IPS-15b (cell line): ENCODE results near the gene SMO.

Source experiments
- H3K27me3 ChIP-seq: one replicate; pipeline ENCODE4 v1.6.1; 2013; ENCODE audit warnings: low read length; ENCODE audit not compliant: control insufficient read depth, insufficient read depth
- H3K36me3 ChIP-seq: one replicate; pipeline ENCODE4 v1.6.1; 2013; ENCODE audit warnings: low read length; ENCODE audit not compliant: control insufficient read depth, insufficient read depth
- H3K4me1 ChIP-seq: one replicate; pipeline ENCODE4 v1.6.1; 2013; ENCODE audit warnings: mild to moderate bottlenecking, low read length; ENCODE audit not compliant: control insufficient read depth, insufficient read depth
- H3K4me3 ChIP-seq: one replicate; pipeline ENCODE4 v1.5.1; 2013; ENCODE audit warnings: low read depth, low read length
- H3K9ac ChIP-seq: one replicate; pipeline ENCODE4 v1.6.1; 2013; ENCODE audit warnings: low read depth, mild to moderate bottlenecking, low read length
- H3K9me3 ChIP-seq: one replicate; pipeline ENCODE4 v1.6.1; 2013; ENCODE audit warnings: mild to moderate bottlenecking, low read length; ENCODE audit not compliant: control insufficient read depth, insufficient read depth

Gene SMO

DNA sequence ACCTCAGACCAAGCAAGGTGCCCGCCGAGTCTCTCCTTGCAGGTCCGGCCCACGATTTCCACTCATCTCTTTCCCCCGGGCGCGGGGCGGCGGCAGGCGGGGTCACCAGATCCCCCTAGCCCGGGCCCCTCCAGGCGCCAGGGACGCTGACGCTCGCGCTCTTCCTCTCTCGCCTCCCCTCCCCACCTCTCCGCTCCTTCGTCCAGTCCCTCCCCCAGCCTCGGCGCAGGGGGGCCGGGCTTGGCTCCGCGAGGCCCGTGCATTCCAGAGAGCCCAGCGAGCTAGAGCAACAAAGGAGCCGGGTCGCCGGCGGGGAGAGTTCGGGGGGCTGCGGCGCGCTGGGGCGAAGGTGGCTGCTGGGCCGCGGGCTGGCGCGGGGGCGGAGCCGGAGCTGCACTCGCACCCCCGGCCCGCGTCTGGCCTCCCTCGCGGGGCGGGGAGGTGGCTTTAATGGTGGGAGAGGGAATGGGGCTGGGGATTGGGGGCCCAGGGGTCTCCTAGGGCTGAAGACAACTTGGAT is at the start of gene SMO:
TSS of gene SMO (plus strand) at position 262 of the 520 bp plus-strand sequence. CDS start 519 bp downstream, outside the sequence.
- Histone ChIP-seq H3K27me3 (peaks cover 24% of the 10 kb centered on the region), H3K9me3 (no peaks in the 10 kb centered on the region), H3K36me3 (no peaks in the 10 kb centered on the region), H3K4me1 (peaks cover 8% of the 10 kb centered on the region), H3K9ac (peak within 1 kb of the TSS; percentile 81), H3K4me3 (peak within 1 kb of the TSS; percentile 86)

DNA sequence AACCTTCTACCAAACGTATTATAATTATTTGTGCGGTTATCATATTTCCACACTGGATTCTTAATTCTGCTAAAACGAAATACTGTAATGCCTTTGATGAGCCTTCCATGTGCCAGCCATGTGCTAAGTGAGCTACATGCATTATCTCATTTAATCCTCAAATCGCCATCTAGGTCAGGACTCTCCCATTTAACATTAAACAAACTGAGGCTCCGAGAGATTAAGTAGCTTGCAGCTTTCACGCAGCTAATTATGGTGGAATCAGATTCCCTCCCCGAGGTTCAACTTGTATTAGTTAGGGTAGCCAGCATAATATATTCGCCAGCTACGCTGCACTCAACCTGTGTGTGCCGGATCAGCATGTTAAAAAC is 44.7 kb upstream of the SMO start:
- no peaks in the 10 kb centered on the region for H3K9me3 ChIP-seq
- peaks cover 31% of the 10 kb centered on the region for H3K27me3 ChIP-seq
- H3K4me3 ChIP-seq = peak overlapping the region; percentile 86
- no peaks in the 10 kb centered on the region for H3K4me1 ChIP-seq
- H3K36me3 ChIP-seq = no peaks in the 10 kb centered on the region
- no peak overlapping the region for H3K9ac ChIP-seq

DNA sequence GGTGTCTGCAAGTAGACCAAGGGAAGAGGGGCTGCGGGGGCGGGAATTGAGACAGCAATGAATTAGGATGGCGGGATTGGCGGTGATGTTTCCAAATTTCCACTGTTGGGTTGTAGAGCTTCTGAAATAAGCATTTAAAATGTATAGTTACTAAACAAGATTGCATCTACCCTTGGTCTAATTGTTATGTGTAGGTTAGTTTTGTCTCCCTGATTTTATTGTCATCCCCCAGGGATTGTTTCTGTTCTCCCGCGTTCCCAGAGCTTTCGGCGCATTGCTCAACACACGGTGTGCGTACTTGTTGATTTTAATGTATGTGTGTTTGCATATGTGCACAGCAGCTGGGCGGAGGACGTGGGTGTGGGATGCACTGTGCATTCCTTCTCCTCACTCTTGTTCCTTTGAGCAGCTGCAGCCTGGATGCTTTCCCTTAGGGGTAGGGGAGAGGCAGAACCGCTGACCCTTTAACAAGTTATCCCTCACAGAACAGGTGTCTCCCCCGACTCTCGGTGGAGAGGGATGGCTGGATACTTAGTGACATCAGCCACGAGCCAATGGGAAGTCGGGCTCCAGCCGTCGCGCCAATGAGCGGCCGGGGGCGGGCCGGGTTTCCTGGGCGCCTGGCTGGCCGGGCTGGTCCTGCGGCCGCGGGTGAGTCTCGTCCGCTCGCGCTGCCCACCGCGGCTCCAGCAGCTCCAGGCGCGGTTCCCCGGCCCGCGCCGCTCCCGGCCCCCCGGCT is 44.2 kb upstream of the SMO start, which contains the start of gene TSPAN33:
TSS of gene TSPAN33 (plus strand) at position 613 of the 739 bp plus-strand sequence. CDS start 274 bp downstream, outside the sequence.
- H3K27me3 ChIP-seq = peaks cover 31% of the 10 kb centered on the region
- no peak within 1 kb of the TSS for H3K9ac ChIP-seq
- H3K9me3 ChIP-seq = no peaks in the 10 kb centered on the region
- no peaks in the 10 kb centered on the region for H3K36me3 ChIP-seq
- H3K4me1 ChIP-seq = no peaks in the 10 kb centered on the region
- H3K4me3 ChIP-seq = peak within 1 kb of the TSS; percentile 86

DNA sequence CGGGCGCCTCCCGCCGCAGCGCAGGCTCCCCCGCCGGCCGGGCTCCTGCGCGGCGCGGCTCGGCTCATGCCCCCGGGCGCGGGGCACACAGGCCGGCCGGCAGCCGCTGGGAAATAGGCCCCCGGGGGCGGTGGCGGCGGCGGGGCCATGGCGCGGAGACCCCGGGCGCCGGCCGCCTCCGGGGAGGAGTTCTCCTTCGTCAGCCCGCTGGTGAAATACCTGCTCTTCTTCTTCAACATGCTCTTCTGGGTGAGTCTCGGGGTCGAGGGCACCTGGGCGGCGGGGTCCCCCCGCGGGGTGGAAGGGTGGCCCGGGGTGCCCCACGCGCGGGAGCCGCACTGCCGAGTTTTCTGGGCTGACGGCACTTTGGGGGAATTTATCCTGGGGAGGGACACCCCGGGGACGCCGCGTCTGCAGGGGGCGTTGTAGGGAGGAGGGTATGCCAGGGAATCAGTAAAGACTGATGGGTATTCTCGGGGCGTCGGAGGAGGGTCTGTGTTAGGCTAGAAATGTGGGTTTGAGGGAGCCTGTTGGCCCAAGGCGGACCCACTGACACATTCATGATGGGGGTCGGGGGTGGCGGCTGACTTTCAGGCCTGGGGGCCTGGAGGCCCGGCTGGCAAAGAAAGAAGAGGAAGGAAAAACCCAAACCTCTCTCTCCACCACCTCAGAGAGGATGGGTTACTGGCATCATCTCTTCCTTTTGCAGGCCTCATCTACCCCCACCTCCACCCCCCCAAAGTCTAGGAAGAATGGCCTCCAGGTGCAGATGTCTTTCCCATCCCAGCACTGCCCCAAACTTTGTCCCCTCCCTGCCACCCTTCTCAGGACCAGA is 43.4 kb upstream of the SMO start:
- peaks cover 31% of the 10 kb centered on the region for H3K27me3 ChIP-seq
- peak overlapping the region; percentile 61 for H3K4me3 ChIP-seq
- no peaks in the 10 kb centered on the region for H3K9me3 ChIP-seq
- H3K36me3 ChIP-seq = no peaks in the 10 kb centered on the region
- H3K9ac ChIP-seq = no peak overlapping the region
- H3K4me1 ChIP-seq = no peaks in the 10 kb centered on the region

DNA sequence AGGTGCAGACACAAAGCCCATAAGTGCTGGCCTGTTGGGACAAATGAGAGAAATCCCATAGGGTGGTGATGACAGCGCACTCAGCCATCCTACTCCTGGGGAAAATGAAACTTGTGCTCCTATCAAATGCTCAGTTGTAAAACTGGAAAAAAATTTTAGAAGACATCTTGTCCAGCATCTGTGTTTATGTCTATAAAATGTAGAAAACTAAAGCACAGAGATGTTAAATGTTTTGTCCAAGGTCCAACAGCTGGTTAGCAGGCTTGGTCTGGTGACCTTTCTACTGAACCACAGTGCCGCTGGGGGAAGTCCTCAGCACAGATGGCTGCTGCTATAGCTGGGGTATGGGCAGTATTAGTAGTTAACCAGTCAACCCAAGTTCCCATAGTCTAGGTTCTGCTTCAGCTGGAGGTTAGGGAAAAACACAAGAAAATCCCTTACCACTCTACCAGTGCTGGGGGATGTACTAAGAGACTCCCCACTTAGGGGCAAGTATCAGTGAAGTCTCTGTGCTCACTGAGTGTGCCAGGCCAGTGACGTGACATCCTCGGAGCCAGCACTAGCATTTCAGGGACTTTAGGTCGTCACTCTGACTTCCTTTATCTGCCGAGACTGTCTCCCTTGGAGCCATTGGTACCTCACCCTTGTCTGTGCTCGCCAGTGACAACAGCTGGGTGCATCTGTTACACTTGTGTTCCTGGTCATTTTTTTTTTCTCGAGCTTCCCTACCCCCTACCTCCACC is 42.0 kb upstream of the SMO start:
- Histone ChIP-seq H3K27me3 (peaks cover 31% of the 10 kb centered on the region), H3K36me3 (no peaks in the 10 kb centered on the region), H3K9ac (no peak overlapping the region), H3K4me3 (no peak overlapping the region), H3K9me3 (no peaks in the 10 kb centered on the region), H3K4me1 (peaks cover 9% of the 10 kb centered on the region)

DNA sequence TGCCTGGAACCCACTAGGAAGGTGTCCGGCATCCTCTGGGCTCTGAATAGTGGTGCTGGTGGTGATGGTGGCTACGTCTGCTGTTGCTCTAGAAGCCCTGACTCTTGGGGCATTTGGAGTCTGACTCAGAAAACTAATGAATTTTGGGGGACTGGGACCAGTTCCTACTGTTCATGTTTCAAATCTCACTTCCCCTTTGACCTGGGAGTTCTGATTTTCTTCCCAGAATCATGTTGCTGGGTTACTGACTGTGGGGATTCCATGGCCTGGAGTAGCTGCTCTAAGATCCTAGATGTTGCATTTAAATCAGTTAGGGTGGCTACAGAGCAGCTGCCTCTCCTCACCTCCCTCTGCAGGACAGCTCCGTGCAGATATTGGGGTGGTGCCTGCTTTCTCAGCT is 40.7 kb upstream of the SMO start:
- Histone ChIP-seq H3K9me3 (no peaks in the 10 kb centered on the region), H3K4me1 (peaks cover 9% of the 10 kb centered on the region), H3K4me3 (no peak overlapping the region), H3K36me3 (no peaks in the 10 kb centered on the region), H3K27me3 (peaks cover 24% of the 10 kb centered on the region), H3K9ac (no peak overlapping the region)

DNA sequence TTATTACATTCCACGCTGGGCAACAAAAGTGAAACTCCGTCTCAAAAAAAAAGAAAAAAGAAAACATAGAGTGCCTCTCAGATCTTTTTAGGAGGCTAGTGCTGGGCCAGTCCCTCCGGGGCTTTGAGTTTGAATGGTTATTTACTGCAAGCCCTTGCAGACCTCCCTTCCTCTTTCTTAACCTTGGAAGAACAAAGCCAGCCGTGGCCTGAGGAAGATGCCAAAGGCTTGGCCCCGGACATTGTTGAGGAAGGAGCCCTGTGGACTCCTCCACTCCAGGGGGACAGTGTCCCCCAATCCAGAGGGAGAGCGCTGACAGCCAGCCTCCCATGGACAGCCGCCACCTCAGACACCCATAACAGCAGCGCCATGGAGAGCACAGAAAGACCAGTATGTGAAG is 38.9 kb upstream of the SMO start:
- H3K9me3 ChIP-seq = no peaks in the 10 kb centered on the region
- peaks cover 9% of the 10 kb centered on the region for H3K4me1 ChIP-seq
- H3K27me3 ChIP-seq = peaks cover 9% of the 10 kb centered on the region
- no peak overlapping the region for H3K9ac ChIP-seq
- H3K4me3 ChIP-seq = no peak overlapping the region
- no peaks in the 10 kb centered on the region for H3K36me3 ChIP-seq

DNA sequence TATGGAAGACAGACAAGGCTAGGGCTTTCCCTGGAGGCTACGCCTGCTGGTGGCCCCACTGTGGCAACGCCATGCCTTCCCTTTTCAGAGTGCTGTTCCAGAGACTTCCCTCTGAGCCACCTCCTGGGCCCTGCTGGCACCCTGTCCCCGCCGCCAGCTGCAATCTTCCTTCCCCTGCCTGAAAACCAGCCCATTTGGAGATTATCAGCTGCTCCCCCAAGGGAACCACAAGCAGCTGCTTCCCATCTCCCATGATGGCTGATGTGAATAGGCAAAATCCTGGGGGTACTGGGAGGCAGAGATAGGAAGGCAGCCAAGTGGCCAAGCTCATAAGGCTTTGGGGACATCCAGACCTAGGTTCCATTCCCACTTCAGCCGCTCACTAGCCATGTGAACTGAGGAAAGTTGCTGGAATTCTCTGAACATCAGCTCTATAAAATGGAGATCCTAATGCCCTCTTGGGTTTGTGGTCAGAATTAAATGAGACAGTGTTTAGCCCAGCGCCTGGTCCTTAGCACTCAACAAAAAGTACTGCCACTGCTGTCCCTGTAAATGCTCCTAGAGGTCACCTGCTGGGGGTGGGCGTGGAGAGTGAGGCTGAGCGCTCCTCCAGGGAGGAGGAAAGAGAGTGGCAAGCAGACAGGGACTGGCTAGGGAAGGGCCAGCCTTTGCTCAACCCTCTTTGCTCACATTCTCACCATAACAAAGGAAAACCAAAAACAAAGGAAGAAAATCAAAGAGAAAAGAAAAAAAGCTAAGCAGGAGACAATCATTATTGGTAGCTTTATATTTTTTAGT is 38.0 kb upstream of the SMO start:
- H3K4me1 ChIP-seq = peaks cover 9% of the 10 kb centered on the region
- no peak overlapping the region for H3K9ac ChIP-seq
- no peaks in the 10 kb centered on the region for H3K9me3 ChIP-seq
- no peak overlapping the region for H3K4me3 ChIP-seq
- no peaks in the 10 kb centered on the region for H3K36me3 ChIP-seq
- H3K27me3 ChIP-seq = peaks cover 8% of the 10 kb centered on the region

DNA sequence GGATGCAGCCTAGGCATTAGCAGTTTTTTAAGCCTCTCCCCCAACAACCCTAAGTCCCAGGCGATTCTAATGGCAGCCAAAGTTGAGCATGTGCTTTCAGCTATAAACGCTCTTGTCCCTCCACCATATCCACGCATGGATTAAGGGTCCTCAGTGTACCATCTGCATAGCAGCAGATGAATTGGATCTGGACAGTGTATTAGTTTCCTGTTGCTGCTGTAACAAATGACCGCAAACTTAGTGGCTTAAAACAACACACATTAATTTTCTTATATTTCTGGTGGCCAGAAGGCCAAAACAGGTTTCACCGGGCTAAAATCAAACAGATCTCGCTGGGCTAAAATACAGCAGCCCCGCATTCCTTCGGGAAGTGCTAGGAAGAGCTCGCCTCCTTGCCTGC is 30.8 kb upstream of the SMO start:
- Histone ChIP-seq H3K9me3 (no peaks in the 10 kb centered on the region), H3K9ac (no peak overlapping the region), H3K4me1 (no peaks in the 10 kb centered on the region), H3K36me3 (peaks cover 4% of the 10 kb centered on the region), H3K27me3 (no peaks in the 10 kb centered on the region), H3K4me3 (no peak overlapping the region)

DNA sequence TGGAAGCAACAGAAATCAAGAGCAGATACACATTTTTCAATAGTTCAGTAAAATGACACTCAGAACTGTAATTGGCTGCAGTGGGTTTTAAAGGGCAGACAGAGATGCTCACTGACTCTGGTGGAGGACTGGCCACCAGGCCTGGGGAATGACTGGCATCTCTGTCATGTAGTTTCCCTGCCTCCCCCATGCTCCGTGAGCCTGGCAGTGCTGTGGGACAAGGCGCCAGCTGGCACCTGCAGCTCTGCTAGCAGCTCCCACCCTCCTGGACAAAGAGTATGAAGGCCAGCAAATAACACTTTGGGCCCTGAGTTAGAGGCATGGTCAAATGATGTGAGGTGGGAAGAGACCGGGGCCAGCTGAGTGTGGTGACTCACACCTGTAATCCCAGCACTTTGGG is 28.9 kb upstream of the SMO start:
- H3K9ac ChIP-seq = no peak overlapping the region
- no peak overlapping the region for H3K4me3 ChIP-seq
- no peaks in the 10 kb centered on the region for H3K4me1 ChIP-seq
- no peaks in the 10 kb centered on the region for H3K9me3 ChIP-seq
- no peaks in the 10 kb centered on the region for H3K27me3 ChIP-seq
- peaks cover 5% of the 10 kb centered on the region for H3K36me3 ChIP-seq
